ENCODE results near the gene NSMF.

Gene NSMF

DNA sequence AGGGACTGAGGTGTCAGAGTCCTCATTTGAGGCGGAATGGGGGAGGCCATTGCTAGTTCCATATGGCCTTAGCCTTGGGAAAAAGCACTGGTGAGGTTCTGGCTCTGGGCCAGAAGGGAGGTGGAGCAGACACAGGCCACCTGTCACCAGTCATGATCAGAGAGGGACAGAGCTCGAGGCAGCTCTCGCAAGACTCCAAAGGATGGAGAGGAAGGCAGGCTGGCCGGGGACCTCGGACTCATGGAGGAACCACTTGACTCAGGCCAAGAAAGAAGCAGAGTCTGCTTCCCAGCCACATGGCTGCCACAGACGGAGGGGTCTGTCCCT is 29.2 kb upstream of the NSMF start:
- Histone ChIP-seq H3K27ac (no peak overlapping the region), H3K36me3 (no peaks in the 10 kb centered on the region), H3K4me3 (ENCODE audit: low read depth in 1 of 2, low read length in 1 of 2) (no peak overlapping the region), H3K4me1 (ENCODE audit: control insufficient read depth in 1 of 2, insufficient read depth in 1 of 2, low read depth in 1 of 2, low read length in 1 of 2) (no peaks in the 10 kb centered on the region), H3K27me3 (no peaks in the 10 kb centered on the region), H3K9me3 (no peaks in the 10 kb centered on the region)
- TF ChIP-seq, protein P1, sequence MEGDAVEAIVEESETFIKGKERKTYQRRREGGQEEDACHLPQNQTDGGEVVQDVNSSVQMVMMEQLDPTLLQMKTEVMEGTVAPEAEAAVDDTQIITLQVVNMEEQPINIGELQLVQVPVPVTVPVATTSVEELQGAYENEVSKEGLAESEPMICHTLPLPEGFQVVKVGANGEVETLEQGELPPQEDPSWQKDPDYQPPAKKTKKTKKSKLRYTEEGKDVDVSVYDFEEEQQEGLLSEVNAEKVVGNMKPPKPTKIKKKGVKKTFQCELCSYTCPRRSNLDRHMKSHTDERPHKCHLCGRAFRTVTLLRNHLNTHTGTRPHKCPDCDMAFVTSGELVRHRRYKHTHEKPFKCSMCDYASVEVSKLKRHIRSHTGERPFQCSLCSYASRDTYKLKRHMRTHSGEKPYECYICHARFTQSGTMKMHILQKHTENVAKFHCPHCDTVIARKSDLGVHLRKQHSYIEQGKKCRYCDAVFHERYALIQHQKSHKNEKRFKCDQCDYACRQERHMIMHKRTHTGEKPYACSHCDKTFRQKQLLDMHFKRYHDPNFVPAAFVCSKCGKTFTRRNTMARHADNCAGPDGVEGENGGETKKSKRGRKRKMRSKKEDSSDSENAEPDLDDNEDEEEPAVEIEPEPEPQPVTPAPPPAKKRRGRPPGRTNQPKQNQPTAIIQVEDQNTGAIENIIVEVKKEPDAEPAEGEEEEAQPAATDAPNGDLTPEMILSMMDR (IDR thresholded peaks at IDR 0.05): no peak

DNA sequence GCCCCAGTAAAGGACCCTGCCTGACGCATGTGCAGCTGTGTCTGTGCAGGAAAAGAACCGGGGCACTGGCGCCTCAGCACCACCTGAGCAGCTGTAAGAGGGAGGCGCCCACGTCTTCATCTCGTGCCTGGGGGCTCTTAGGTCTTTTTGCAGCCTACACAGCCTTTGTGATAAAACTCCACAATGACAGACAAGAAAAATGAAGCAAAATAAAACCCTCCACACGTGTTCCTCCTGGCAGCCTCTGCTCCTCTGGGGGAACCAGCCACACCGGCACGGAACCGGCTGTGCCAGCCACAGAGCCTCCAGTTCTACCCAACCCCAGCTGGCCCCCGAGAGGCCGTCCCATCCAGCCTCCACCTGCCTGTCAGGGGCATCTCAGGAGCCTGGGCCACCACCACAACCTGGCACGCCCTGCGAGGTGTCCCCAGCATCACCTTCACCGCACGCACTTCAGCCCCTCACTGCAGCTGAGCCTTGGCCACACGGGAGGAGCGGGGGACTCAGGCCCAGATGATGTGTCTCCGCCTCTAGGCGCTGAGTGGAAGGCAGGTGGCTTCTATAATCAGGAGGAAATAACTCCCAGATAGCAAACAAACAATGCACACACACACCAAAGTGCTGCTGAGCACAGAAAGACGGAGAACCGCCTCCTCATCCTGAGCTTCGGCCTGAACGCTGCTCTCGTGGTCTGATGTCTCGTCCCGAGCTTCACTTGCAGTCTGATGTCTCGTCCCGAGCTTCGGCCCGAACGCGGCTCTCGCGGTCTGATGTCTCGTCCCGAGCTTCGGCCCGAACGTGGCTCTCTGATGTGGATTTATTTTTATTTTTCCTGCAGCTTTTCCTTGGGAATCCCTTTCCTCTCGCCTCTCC is 28.6 kb upstream of the NSMF start:
- no peak overlapping the region for H3K4me3 ChIP-seq (ENCODE audit: low read depth in 1 of 2, low read length in 1 of 2)
- TF ChIP-seq, protein P1 (IDR thresholded peaks at IDR 0.05): no peak
- no peaks in the 10 kb centered on the region for H3K27me3 ChIP-seq
- no peaks in the 10 kb centered on the region for H3K36me3 ChIP-seq
- H3K27ac ChIP-seq: no peak overlapping the region
- H3K4me1 ChIP-seq (ENCODE audit: control insufficient read depth in 1 of 2, insufficient read depth in 1 of 2, low read depth in 1 of 2, low read length in 1 of 2): no peaks in the 10 kb centered on the region
- H3K9me3 ChIP-seq: no peaks in the 10 kb centered on the region

DNA sequence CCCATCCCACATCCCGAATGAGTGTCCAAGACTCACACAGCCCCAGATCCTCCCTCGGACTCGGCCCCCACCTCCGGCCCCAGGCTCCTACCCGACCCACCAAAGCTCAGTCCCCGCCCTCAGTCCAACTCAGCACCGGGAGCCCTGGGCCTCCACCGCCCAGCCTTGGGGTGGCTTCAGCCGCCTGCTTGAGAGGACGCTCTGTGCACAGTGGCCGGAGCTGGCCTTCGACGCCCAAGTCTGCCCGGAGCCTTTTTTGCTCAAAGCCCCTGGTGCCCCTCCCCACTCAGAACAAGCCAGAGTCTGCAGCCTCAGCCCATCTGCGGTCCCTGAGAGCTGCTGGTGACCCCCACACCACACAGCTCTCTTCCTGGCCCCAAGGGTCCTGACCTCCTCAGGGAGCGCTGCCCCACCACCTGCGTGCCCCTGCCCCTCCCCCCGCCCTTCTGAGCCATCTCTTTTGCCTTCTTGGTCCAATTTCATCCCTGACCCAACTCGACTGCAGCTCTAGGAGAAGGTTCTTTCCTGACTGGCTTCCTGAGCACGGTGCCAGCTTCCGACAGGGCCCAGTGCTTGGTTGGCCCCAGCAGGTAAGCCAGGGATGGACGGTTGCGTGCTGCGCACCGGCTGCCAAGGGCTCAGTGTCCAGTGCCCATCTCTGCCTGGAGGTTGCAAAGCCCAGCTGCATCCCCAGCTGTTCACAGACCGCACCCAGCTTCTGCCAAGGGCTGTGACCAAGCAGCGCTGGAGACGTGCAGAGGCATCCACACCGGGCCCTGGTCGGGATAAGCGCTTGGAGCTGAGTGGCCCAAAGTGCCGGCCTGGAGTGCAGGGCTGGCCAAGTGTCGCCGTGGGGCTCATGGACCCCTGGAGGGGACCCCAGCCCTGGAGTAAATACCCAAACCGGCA is 27.7 kb upstream of the NSMF start:
- no peak overlapping the region for H3K27ac ChIP-seq
- no peaks in the 10 kb centered on the region for H3K4me1 ChIP-seq (ENCODE audit: control insufficient read depth in 1 of 2, insufficient read depth in 1 of 2, low read depth in 1 of 2, low read length in 1 of 2)
- no peaks in the 10 kb centered on the region for H3K36me3 ChIP-seq
- no peak overlapping the region for H3K4me3 ChIP-seq (ENCODE audit: low read depth in 1 of 2, low read length in 1 of 2)
- H3K9me3 ChIP-seq: no peaks in the 10 kb centered on the region
- TF ChIP-seq, protein P1 (IDR thresholded peaks at IDR 0.05): no peak
- H3K27me3 ChIP-seq: no peaks in the 10 kb centered on the region

DNA sequence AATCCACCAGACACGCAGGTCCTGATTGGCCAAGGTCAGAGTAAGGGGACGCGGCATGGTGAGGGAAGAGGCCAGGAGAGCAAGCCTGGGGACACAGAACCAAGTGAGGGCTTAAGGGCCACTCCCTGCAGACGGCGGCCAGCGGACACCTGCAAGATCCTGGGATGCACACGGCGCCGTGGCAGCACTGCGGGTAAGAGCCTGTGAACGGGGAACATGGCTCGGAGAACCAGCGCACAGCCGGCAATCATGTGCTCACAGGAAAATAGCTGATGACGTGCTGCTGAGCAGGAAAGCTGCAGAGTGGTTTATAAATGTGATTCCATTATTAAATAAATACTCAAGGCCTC is 27.0 kb upstream of the NSMF start:
- Histone ChIP-seq H3K9me3 (no peaks in the 10 kb centered on the region), H3K4me1 (ENCODE audit: control insufficient read depth in 1 of 2, insufficient read depth in 1 of 2, low read depth in 1 of 2, low read length in 1 of 2) (no peaks in the 10 kb centered on the region), H3K36me3 (no peaks in the 10 kb centered on the region), H3K27me3 (no peaks in the 10 kb centered on the region), H3K27ac (no peak overlapping the region), H3K4me3 (ENCODE audit: low read depth in 1 of 2, low read length in 1 of 2) (no peak overlapping the region)
- TF ChIP-seq, protein P1 (IDR thresholded peaks at IDR 0.05): no peak

DNA sequence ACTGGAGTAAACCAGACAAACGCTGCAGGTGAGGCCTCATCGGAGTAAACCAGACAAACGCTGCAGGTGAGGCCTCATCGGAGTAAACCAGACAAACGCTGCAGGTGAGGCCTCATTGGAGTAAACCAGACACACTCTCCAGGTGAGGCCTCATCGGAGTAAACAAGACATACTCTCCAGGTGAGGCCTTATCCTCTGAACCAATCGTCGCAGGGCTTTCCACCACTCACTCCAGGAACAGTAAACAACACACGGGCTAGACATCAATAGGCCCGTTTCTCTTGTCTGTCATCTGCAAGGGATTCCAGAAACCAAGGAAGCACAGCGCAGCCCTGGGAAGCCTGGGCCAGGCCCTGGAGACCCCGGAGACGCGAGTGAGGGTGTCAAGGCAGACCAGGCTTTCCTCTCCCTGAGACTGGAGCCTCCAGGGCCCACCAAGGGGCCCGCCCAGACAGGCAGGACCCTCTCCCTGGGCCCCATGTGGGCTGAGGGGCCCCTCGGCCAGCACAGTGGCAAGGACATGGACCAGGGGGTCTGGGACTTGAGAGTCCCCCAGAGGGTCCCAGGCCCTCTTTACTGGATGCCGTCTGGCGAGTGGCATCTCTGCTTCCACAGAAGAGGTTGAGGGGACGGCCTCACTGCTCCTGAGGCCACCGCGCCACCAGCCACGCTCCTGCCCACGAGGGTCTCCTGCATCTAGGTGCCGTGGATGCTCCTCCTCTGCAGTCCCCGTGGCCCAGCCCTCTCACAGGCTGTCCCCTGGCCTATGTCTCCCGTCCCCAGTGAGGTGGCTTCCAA is 26.4 kb upstream of the NSMF start:
- Histone ChIP-seq H3K9me3 (no peaks in the 10 kb centered on the region), H3K4me1 (ENCODE audit: control insufficient read depth in 1 of 2, insufficient read depth in 1 of 2, low read depth in 1 of 2, low read length in 1 of 2) (no peaks in the 10 kb centered on the region), H3K36me3 (no peaks in the 10 kb centered on the region), H3K27ac (no peak overlapping the region), H3K4me3 (ENCODE audit: low read depth in 1 of 2, low read length in 1 of 2) (no peak overlapping the region), H3K27me3 (no peaks in the 10 kb centered on the region)
- TF ChIP-seq, protein P1 (IDR thresholded peaks at IDR 0.05): no peak

All from neutrophil (primary cell).